SH-SY5Y (cell line): Measurements from ENCODE around the gene ENOX1.

Experiments used
- GATA2 ChIP-seq: IDR thresholded peaks from 2 replicates; pipeline ENCODE4 v1.6.1; 2011; ENCODE audit warnings: mild to moderate bottlenecking, low read depth, low read length
- GATA3 ChIP-seq: IDR thresholded peaks from 2 replicates; pipeline ENCODE4 v1.6.1; 2011; ENCODE audit warnings: low read depth, mild to moderate bottlenecking, low read length, moderate library complexity

DNA sequence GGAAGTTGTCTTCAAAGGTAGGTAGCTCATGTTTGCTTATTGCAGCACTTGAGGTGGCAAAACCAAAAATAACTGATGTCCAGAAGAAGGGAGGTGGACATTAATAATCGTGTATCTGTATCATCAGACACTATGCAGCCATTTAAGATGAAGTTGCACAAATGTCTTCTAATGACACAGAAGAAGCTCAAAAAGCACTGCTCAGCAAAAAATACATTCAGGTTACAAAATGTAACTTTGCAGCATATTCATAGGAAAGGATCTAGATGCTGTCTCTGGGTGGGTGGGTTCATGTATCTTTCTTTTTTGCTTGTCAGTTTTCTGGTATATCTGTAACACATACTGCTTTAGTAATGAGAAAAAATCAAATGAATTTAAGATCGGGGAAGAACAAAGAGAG lies 515.6 kb downstream of the ENOX1 start:
- TF ChIP-seq GATA3: no peak
- no peak for TF ChIP-seq GATA2
